Hepatocyte (in vitro differentiated cells): ENCODE results near the gene SBF2. TPM values are rescaled to one million over a fixed set of nuclear protein-coding genes. Genes with fewer than 3 reads are reported as not detected.

Experiments
- DNase-seq: peaks from one replicate; pipeline ENCODE4 v3.0.0-alpha.2; 2016; ENCODE audit warnings: low spot score
- H2AFZ ChIP-seq: fragments of 200-600 bp; sonication (generic); 2 replicates; pipeline ENCODE4 v1.6.0; 2016; ENCODE audit warnings: antibody characterized with exemption, mild to moderate bottlenecking
- H3K27ac ChIP-seq: fragments of 200-600 bp; sonication (generic); 2 replicates; pipeline ENCODE4 v1.5.1; 2016; ENCODE audit warnings: mild to moderate bottlenecking
- H3K27me3 ChIP-seq: fragments of 200-600 bp; sonication (generic); 2 replicates; pipeline ENCODE4 v1.6.1; 2016
- H3K36me3 ChIP-seq: fragments of 200-600 bp; sonication (generic); replicated peaks from 2 replicates; pipeline ENCODE4 v1.5.1; 2016; ENCODE audit warnings: low read depth; ENCODE audit not compliant: insufficient read depth
- H3K4me1 ChIP-seq: fragments of 200-600 bp; sonication (generic); 2 replicates; pipeline ENCODE4 v1.5.1; 2016; ENCODE audit warnings: mild to moderate bottlenecking, moderate library complexity; ENCODE audit not compliant: insufficient read depth
- H3K4me2 ChIP-seq: fragments of 200-600 bp; sonication (generic); 2 replicates; pipeline ENCODE4 v1.6.0; 2016
- H3K4me3 ChIP-seq: fragments of 200-600 bp; sonication (generic); 2 replicates; pipeline ENCODE4 v1.5.1; 2016; ENCODE audit warnings: mild to moderate bottlenecking
- H3K79me2 ChIP-seq: fragments of 200-600 bp; sonication (generic); 2 replicates; pipeline ENCODE4 v1.6.0; 2017; ENCODE audit warnings: mild to moderate bottlenecking
- H3K9me2 ChIP-seq: fragments of 200-600 bp; sonication (generic); replicated peaks from 2 replicates; pipeline ENCODE4 v1.6.0; 2017; ENCODE audit warnings: mild to moderate bottlenecking; ENCODE audit not compliant: insufficient read depth
- H3K9me3 ChIP-seq: fragments of 200-600 bp; sonication (generic); 2 replicates; pipeline ENCODE4 v1.5.1; 2016; ENCODE audit warnings: low read depth, mild to moderate bottlenecking
- H4K20me1 ChIP-seq: fragments of 200-600 bp; sonication (generic); 2 replicates; pipeline ENCODE4 v1.6.0; 2016; ENCODE audit warnings: mild to moderate bottlenecking; ENCODE audit not compliant: insufficient read depth, poor library complexity, severe bottlenecking
- CTCF ChIP-seq: fragments of 200-600 bp; sonication (generic); IDR thresholded peaks from 2 replicates; pipeline ENCODE4 v1.5.1; 2016; ENCODE audit warnings: antibody characterized with exemption, mild to moderate bottlenecking; ENCODE audit not compliant: poor library complexity
- EZH2 ChIP-seq: fragments of 200-600 bp; sonication (generic); IDR thresholded peaks from 2 replicates; pipeline ENCODE4 v1.6.1; 2016; ENCODE audit warnings: antibody characterized with exemption, mild to moderate bottlenecking, borderline replicate concordance
- EZH2phosphoT487 ChIP-seq: fragments of 200-600 bp; sonication (generic); IDR thresholded peaks from one replicate; pipeline ENCODE4 v1.6.1; 2018; ENCODE audit warnings: antibody characterized with exemption, mild to moderate bottlenecking, low read depth, moderate library complexity; ENCODE audit not compliant: unreplicated experiment, severe bottlenecking
- WGBS: methylation state at CpG from one replicate; pipeline ENCODE4 v1.1.6; 2016; ENCODE audit warnings: low lambda C conversion rate; ENCODE audit errors: missing lambda C conversion rate; 5-methylcytosine and 5-hydroxymethylcytosine counted together
- polyA plus RNA-seq: library from polyadenylated mRNA; unstranded; fragments of >200 nt; fragmentation: Nextera tagmentation; extraction: Ambion mirVana; gene quantifications from 2 replicates; pipeline ENCODE4 v1.2.1, GENCODE V29; 2016
- total RNA-seq: library from RNA; depleted of rRNA; stranded (reverse); fragments of >200 nt; gene quantifications from 2 replicates; pipeline ENCODE4 v1.2.3, GENCODE V29; 2014

The SBF2 gene
- total and polyA plus RNA-seq, 2 experiments from 2014 or later: 25.7 to 83.2 TPM

- 77% methylated on average over 3 of the region's 3 CpGs for WGBS
- TF ChIP-seq EZH2phosphoT487: no peak
- no peak for TF ChIP-seq CTCF
- no peak for TF ChIP-seq EZH2
- H3K4me1 ChIP-seq: no peaks in the 10 kb centered on the region
- peak; percentile 7 for DNase-seq
- H3K27me3 ChIP-seq: no peaks in the 10 kb centered on the region
- no peaks in the 10 kb centered on the region for H4K20me1 ChIP-seq
- no peaks in the 10 kb centered on the region for H3K9me2 ChIP-seq
- no peak overlapping the region for H2AFZ ChIP-seq
- no peaks in the 10 kb centered on the region for H3K9me3 ChIP-seq
- H3K79me2 ChIP-seq: no peaks in the 10 kb centered on the region
- H3K36me3 ChIP-seq: no peaks in the 10 kb centered on the region
- no peak overlapping the region for H3K4me2 ChIP-seq
- H3K4me3 ChIP-seq: no peak overlapping the region
- no peak overlapping the region for H3K27ac ChIP-seq
Observed at GRCh38 chr11:10108915-10109680, 184.9 kb downstream of the SBF2 start.

GRCh38 chr11:10107497-10107896 is 186.5 kb downstream of the SBF2 start:
- Histone ChIP-seq H2AFZ (no peak overlapping the region), H4K20me1 (no peaks in the 10 kb centered on the region), H3K27ac (no peak overlapping the region), H3K79me2 (no peaks in the 10 kb centered on the region), H3K9me3 (no peaks in the 10 kb centered on the region), H3K27me3 (no peaks in the 10 kb centered on the region), H3K4me2 (no peak overlapping the region), H3K36me3 (no peaks in the 10 kb centered on the region), H3K9me2 (no peaks in the 10 kb centered on the region), H3K4me3 (no peak overlapping the region), H3K4me1 (no peaks in the 10 kb centered on the region)
- no peak for DNase-seq
- WGBS: 87% methylated on average over 2 of the region's 2 CpGs
- TF ChIP-seq EZH2: no peak
- TF ChIP-seq EZH2phosphoT487: no peak
- TF ChIP-seq CTCF: no peak

GRCh38 chr11:10097615-10098014 is 196.4 kb downstream of the SBF2 start:
- TF ChIP-seq EZH2phosphoT487: no peak
- no peak for TF ChIP-seq EZH2
- no peak for TF ChIP-seq CTCF
- Histone ChIP-seq H3K36me3 (no peaks in the 10 kb centered on the region), H4K20me1 (no peaks in the 10 kb centered on the region), H3K4me1 (no peaks in the 10 kb centered on the region), H3K9me3 (peaks cover 13% of the 10 kb centered on the region), H3K4me2 (no peak overlapping the region), H2AFZ (no peak overlapping the region), H3K79me2 (peaks cover 16% of the 10 kb centered on the region), H3K4me3 (no peak overlapping the region), H3K27ac (no peak overlapping the region), H3K27me3 (no peaks in the 10 kb centered on the region), H3K9me2 (no peaks in the 10 kb centered on the region)
- 97% methylated on average over 4 of the region's 4 CpGs for WGBS
- no peak for DNase-seq
